Bronchial epithelial cell (primary cell): ENCODE data around the gene PTPRD. TPM values are rescaled to one million over a fixed set of nuclear protein-coding genes. Genes with fewer than 3 reads are reported as not detected.

Experiments used
- DNase-seq: peaks from one replicate; pipeline ENCODE4 v3.0.0-alpha.2; 2010; ENCODE audit warnings: low read depth
- FAIRE-seq: peaks from 2 replicates; lab custom pipeline; 2011; peaks lifted over from hg19 to GRCh38; lab: Jason Lieb, UNC
- H3K27me3 ChIP-seq: 2 replicates; pipeline ENCODE4 v1.5.1; 2011; ENCODE audit warnings: low read length; ENCODE audit not compliant: control insufficient read depth, insufficient read depth
- H3K36me3 ChIP-seq: 2 replicates; pipeline ENCODE4 v1.5.1; 2011; ENCODE audit warnings: low read length; ENCODE audit not compliant: control insufficient read depth, insufficient read depth
- H3K4me3 ChIP-seq: 2 replicates; pipeline ENCODE4 v1.5.1; 2011; ENCODE audit warnings: mild to moderate bottlenecking, low read depth, low read length, control low read depth
- total RNA-seq: library from RNA; depleted of rRNA; stranded (reverse); fragments of >200 nt; gene quantifications from 2 replicates; pipeline ENCODE4 v1.2.1, GENCODE V29; 2014
- TF ChIP-seq, protein P1 (sequence below): IDR thresholded peaks from 2 replicates; pipeline ENCODE4 v1.5.1; 2011; ENCODE audit warnings: mild to moderate bottlenecking, moderate library complexity, low read length, control low read depth, inconsistent platforms; ENCODE audit not compliant: insufficient read depth, severe bottlenecking

The PTPRD gene
- total RNA-seq, 1 donor from 2014 or later: 2.9 TPM

- H3K36me3 ChIP-seq: no peaks in the 10 kb centered on the region
- TF ChIP-seq, protein P1, sequence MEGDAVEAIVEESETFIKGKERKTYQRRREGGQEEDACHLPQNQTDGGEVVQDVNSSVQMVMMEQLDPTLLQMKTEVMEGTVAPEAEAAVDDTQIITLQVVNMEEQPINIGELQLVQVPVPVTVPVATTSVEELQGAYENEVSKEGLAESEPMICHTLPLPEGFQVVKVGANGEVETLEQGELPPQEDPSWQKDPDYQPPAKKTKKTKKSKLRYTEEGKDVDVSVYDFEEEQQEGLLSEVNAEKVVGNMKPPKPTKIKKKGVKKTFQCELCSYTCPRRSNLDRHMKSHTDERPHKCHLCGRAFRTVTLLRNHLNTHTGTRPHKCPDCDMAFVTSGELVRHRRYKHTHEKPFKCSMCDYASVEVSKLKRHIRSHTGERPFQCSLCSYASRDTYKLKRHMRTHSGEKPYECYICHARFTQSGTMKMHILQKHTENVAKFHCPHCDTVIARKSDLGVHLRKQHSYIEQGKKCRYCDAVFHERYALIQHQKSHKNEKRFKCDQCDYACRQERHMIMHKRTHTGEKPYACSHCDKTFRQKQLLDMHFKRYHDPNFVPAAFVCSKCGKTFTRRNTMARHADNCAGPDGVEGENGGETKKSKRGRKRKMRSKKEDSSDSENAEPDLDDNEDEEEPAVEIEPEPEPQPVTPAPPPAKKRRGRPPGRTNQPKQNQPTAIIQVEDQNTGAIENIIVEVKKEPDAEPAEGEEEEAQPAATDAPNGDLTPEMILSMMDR: no peak
- no peak for FAIRE-seq
Measured at GRCh38 chr9:8750639-8751051, 1862.2 kb downstream of the PTPRD start.

DNA sequence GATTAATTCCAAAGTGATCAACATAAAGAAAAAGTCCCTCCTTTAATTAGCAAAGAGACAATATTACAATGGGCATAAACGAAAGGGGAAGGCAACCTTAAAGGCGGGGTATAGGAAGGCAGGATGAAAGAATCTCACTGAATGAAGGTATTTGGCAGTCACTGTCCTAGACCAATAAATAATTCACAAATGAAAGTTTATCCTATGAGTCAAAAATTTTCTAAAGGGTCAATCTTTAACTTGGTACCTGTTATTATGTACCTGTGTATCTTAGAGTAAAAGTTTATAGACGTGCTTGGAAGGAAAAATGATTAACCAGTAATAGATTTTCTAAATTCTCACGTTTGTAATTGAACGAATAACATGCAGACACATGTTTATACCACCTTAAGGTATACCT lies 1867.5 kb downstream of the PTPRD start:
- TF ChIP-seq, protein P1: no peak
- FAIRE-seq: no peak
- Histone ChIP-seq H3K27me3 (no peaks in the 10 kb centered on the region), H3K4me3 (no peak overlapping the region), H3K36me3 (no peaks in the 10 kb centered on the region)
- DNase-seq: no peak

More at GRCh38 chr9:8750639-8751051, 1862.2 kb downstream of the PTPRD start:
- no peaks in the 10 kb centered on the region for H3K27me3 ChIP-seq
- DNase-seq: no peak
- H3K4me3 ChIP-seq: no peak overlapping the region

- no peak for DNase-seq
- H3K36me3 ChIP-seq: no peaks in the 10 kb centered on the region
- TF ChIP-seq, protein P1: no peak
- no peaks in the 10 kb centered on the region for H3K27me3 ChIP-seq
- no peak for FAIRE-seq
- H3K4me3 ChIP-seq: no peak overlapping the region
Measured at GRCh38 chr9:8738945-8739344, 1873.9 kb downstream of the PTPRD start.

DNA sequence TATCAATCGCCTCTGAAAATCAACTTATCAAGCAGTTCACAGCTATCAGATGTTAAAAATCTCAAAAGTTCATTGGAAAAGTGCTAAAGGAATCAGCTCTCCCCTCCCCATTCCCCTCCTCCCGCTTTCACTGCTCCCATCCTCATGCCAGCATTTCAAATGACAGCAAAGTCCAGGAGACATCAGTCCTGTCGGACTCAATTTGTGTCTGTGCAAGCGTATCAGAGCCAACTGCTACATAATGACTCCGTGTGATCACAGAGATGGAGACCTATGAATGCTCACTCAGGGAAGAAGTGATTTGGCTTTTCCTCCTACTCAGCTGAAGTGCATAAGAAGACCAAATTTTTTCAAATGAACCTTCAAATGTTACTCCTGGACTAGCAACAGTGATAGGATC lies 1876.0 kb downstream of the PTPRD start:
- H3K4me3 ChIP-seq: no peak overlapping the region
- H3K36me3 ChIP-seq: no peaks in the 10 kb centered on the region
- no peaks in the 10 kb centered on the region for H3K27me3 ChIP-seq
- TF ChIP-seq, protein P1: no peak
- FAIRE-seq (no peak), DNase-seq (no peak)

- no peaks in the 10 kb centered on the region for H3K36me3 ChIP-seq
- no peaks in the 10 kb centered on the region for H3K27me3 ChIP-seq
- DNase-seq (no peak), FAIRE-seq (no peak)
- TF ChIP-seq, protein P1: no peak
- no peak overlapping the region for H3K4me3 ChIP-seq
Measured at GRCh38 chr9:8734760-8735159, 1878.0 kb downstream of the PTPRD start.

DNA sequence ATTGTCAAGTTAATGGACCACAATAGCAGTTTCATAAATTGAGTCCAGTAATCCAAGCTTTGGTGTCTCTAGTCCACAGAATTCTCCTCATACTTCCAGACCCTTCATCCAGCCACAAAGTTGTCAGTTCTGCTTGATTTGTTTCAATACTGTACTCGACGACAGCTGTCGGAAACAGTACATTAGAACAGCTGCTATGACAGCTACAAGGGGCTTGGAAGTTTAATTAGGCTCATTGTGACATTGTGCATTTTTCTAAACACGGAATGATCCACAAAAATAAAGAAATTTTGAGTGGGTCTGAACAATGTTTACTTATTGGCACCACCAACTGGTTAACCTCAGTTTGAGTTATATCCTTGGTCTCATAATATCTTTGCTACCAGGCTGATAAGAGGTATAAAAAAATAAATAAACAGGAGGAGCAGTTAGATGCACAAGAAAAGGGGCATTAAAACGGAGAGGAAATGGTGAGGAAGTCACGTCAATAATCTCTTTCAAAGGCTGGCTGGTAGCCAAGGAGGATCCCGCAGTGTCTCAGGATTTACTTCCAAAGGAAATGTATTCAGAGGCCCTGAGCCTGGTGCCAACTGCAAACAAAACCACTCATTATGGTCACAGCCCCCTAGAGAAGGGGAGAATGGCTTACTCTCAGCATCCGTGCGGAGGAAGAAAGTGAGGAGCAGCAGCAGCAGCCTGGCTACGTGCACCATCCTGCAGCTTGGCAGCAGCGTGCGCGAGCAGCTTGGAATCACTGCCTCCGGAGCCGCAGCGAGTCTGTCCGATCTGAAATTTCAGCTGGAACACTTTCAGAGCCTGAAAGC lies 1879.5 kb downstream of the PTPRD start:
- FAIRE-seq: no peak
- no peak overlapping the region for H3K4me3 ChIP-seq

More for the DNA sequence above, 1879.5 kb downstream of the PTPRD start:
- TF ChIP-seq, protein P1: no peak
- DNase-seq: no peak
- no peaks in the 10 kb centered on the region for H3K27me3 ChIP-seq
- no peaks in the 10 kb centered on the region for H3K36me3 ChIP-seq
